GM12878 (cell line): Measurements from ENCODE around the gene OSBPL10. TPM values are rescaled to one million over a fixed set of nuclear protein-coding genes. Genes with fewer than 3 reads are reported as not detected.

Experiments used
- ATAC-seq: fragments of 200-7000 bp; cut with Tn5 transposase; 3 replicates; pipeline ENCODE4 v1.9.1; 2020; ENCODE audit warnings: mild to moderate bottlenecking, moderate library complexity
- BruUV-seq: library from RNA; stranded (reverse); fragments of 400-500 nt; replicated peaks from 2 replicates; lab custom pipeline; 2021; lab: Mats Ljungman, UMichigan
- CTCF ChIA-PET: fragments of 300-600 bp; sonication (Branson Sonifier 250); formaldehyde crosslinking; extraction: SDS; loops from one replicate; lab custom pipeline; 2021; ENCODE audit warnings: inconsistent platforms; lab: Yijun Ruan, JAX
- POLR2A ChIA-PET: fragments of 350-600 bp; formaldehyde crosslinking; extraction: SDS; loops from one replicate; lab custom pipeline; 2021; ENCODE audit warnings: inconsistent platforms; lab: Charles Lee
- RAD21 ChIA-PET: fragments of 300-600 bp; sonication (Branson Sonifier 250); formaldehyde crosslinking; loops from one replicate; lab custom pipeline; 2023; ENCODE audit warnings: antibody characterized with exemption; ENCODE audit not compliant: unreplicated experiment; lab: Charles Lee
- SMC1A ChIA-PET: fragments of 300-600 bp; sonication (Branson Sonifier 250); formaldehyde crosslinking; loops from one replicate; lab custom pipeline; 2023; ENCODE audit not compliant: unreplicated experiment, uncharacterized antibody; lab: Charles Lee
- DNase-seq: peaks from one replicate; pipeline ENCODE4 v3.0.0-alpha.2; 2011; ENCODE audit warnings: low read depth, low spot score
- FAIRE-seq: peaks from 3 replicates; lab custom pipeline; 2011; peaks lifted over from hg19 to GRCh38; lab: Jason Lieb, UNC
- H2AFZ ChIP-seq: 2 replicates; pipeline ENCODE4 v1.6.0; 2011; ENCODE audit warnings: low read depth, low read length, control low read depth; ENCODE audit not compliant: control insufficient read depth
- H3K27ac ChIP-seq: 2 replicates; pipeline ENCODE4 v1.5.1; 2011; ENCODE audit warnings: control low read depth; ENCODE audit not compliant: control insufficient read depth, insufficient read depth
- H3K27me3 ChIP-seq, 2 experiments: replicated peaks in 1 of 2; 2 replicates each; pipeline versions ENCODE4 v1.6.0 to v1.6.1; 2011; ENCODE audit warnings: low read length in 1 of 2; ENCODE audit not compliant: control insufficient read depth in 2 of 2, insufficient read depth in 2 of 2
- H3K36me3 ChIP-seq, 2 experiments: 2 replicates each; pipeline ENCODE4 v1.5.1; 2011; ENCODE audit warnings: low read length in 1 of 2; ENCODE audit not compliant: control insufficient read depth in 2 of 2, insufficient read depth in 2 of 2
- H3K4me1 ChIP-seq: 2 replicates; pipeline ENCODE4 v1.6.1; 2011; ENCODE audit warnings: mild to moderate bottlenecking, low read length, moderate library complexity, mixed read lengths; ENCODE audit not compliant: control insufficient read depth, insufficient read depth
- H3K4me2 ChIP-seq: 2 replicates; pipeline ENCODE4 v1.6.0; 2011; ENCODE audit warnings: control low read depth; ENCODE audit not compliant: control insufficient read depth, insufficient read depth
- H3K4me3 ChIP-seq: fragments of 200-600 bp; sonication (generic); 2 replicates; pipeline ENCODE4 v1.5.1; 2016
- H3K79me2 ChIP-seq: 2 replicates; pipeline ENCODE4 v1.6.0; 2011; ENCODE audit warnings: low read length; ENCODE audit not compliant: control insufficient read depth, insufficient read depth
- H3K9ac ChIP-seq: 2 replicates; pipeline ENCODE4 v1.8.0; 2011; ENCODE audit warnings: low read length, control low read depth, mixed read lengths; ENCODE audit not compliant: control insufficient read depth, insufficient read depth
- H3K9me3 ChIP-seq: replicated peaks from 3 replicates; pipeline ENCODE4 v1.5.1; 2011; ENCODE audit warnings: mild to moderate bottlenecking, low read length; ENCODE audit not compliant: control insufficient read depth, insufficient read depth
- H4K20me1 ChIP-seq: 2 replicates; pipeline ENCODE4 v1.6.0; 2011; ENCODE audit not compliant: control insufficient read depth, insufficient read depth
- ATF3 ChIP-seq: IDR thresholded peaks from 2 replicates; pipeline ENCODE4 v1.6.1; 2011; ENCODE audit warnings: low read depth, mild to moderate bottlenecking, low read length, moderate library complexity, borderline replicate concordance; ENCODE audit errors: extremely low read depth
- BCL11A ChIP-seq: IDR thresholded peaks from 2 replicates; pipeline ENCODE4 v1.6.1; 2011; ENCODE audit warnings: low read depth, low read length
- BMI1 ChIP-seq: fragments of 450-650 bp; IDR thresholded peaks from 2 replicates; pipeline ENCODE4 v1.6.1; 2016; ENCODE audit warnings: mild to moderate bottlenecking, moderate library complexity, borderline replicate concordance
- CREM ChIP-seq: IDR thresholded peaks from 2 replicates; pipeline ENCODE4 v1.6.1; 2014; ENCODE audit warnings: antibody characterized with exemption, low read depth
- EED ChIP-seq: sonication (generic); IDR thresholded peaks from 2 replicates; pipeline ENCODE4 v1.6.1; 2016; ENCODE audit warnings: antibody characterized with exemption, low read depth
- HDAC2 ChIP-seq: fragments of 200-600 bp; sonication (generic); IDR thresholded peaks from 2 replicates; pipeline ENCODE4 v1.6.1; 2017
- MEF2B ChIP-seq: fragments of 450-650 bp; IDR thresholded peaks from 2 replicates; pipeline ENCODE4 v1.6.1; 2018; ENCODE audit warnings: mild to moderate bottlenecking, moderate library complexity; ENCODE audit not compliant: partially characterized antibody, poor library complexity, severe bottlenecking
- MXI1 ChIP-seq: fragments of 150-350 bp; IDR thresholded peaks from 2 replicates; pipeline ENCODE4 v1.6.1; 2011; ENCODE audit warnings: low read depth, mild to moderate bottlenecking, inconsistent platforms, low read length, improper control_type of control experiment
- NKRF ChIP-seq: fragments of 450-650 bp; conservative IDR thresholded peaks from 2 replicates; pipeline ENCODE4 v1.6.1; 2017; ENCODE audit warnings: mild to moderate bottlenecking, moderate library complexity
- NR2F1 ChIP-seq: fragments of 450-650 bp; conservative IDR thresholded peaks from 2 replicates; pipeline ENCODE4 v1.6.1; 2017; ENCODE audit warnings: mild to moderate bottlenecking
- PML ChIP-seq: IDR thresholded peaks from 2 replicates; pipeline ENCODE4 v1.6.1; 2012; ENCODE audit warnings: low read length, inconsistent platforms
- SMAD5 ChIP-seq: IDR thresholded peaks from 2 replicates; pipeline ENCODE4 v1.6.1; 2016; ENCODE audit warnings: antibody characterized with exemption, low read depth
- SUZ12 ChIP-seq: fragments of 200-600 bp; sonication (generic); IDR thresholded peaks from one replicate; pipeline ENCODE4 v1.6.1; 2018; ENCODE audit warnings: antibody characterized with exemption, mild to moderate bottlenecking; ENCODE audit not compliant: unreplicated experiment
- YBX1 ChIP-seq: fragments of 450-650 bp; IDR thresholded peaks from 2 replicates; pipeline ENCODE4 v1.6.1; 2016; ENCODE audit warnings: antibody characterized with exemption
- YY1 ChIP-seq: IDR thresholded peaks from 2 replicates; pipeline ENCODE4 v1.6.1; 2011; ENCODE audit warnings: low read depth, mild to moderate bottlenecking, low read length
- ZBTB33 ChIP-seq: fragments of 450-650 bp; IDR thresholded peaks from 2 replicates; pipeline ENCODE4 v1.6.1; 2017; ENCODE audit warnings: mild to moderate bottlenecking
- ZNF207 ChIP-seq: fragments of 450-650 bp; IDR thresholded peaks from 2 replicates; pipeline ENCODE4 v1.6.1; 2014; ENCODE audit warnings: antibody characterized with exemption, mild to moderate bottlenecking, borderline replicate concordance
- ZNF217 ChIP-seq: fragments of 450-650 bp; IDR thresholded peaks from 2 replicates; pipeline ENCODE4 v1.6.1; 2017; ENCODE audit warnings: antibody characterized with exemption, mild to moderate bottlenecking
- ZSCAN29 ChIP-seq: fragments of 450-650 bp; IDR thresholded peaks from 2 replicates; pipeline ENCODE4 v1.6.1; 2017; ENCODE audit warnings: mild to moderate bottlenecking, moderate library complexity
- WGBS: methylation state at CpG from one replicate; pipeline ENCODE4 v1.1.6; 2016; ENCODE audit warnings: low lambda C conversion rate; ENCODE audit not compliant: insufficient replicate concordance, insufficient coverage; ENCODE audit errors: missing lambda C conversion rate; 5-methylcytosine and 5-hydroxymethylcytosine counted together
- in situ Hi-C: fragments of 300-500 bp; cut with MboI; formaldehyde crosslinking; loops from 9 replicates; pipeline ENCODE4 v1.14.3; 2018; ENCODE audit warnings: mixed read lengths
- intact Hi-C: fragments of 100-400 bp; cut with micrococcal nuclease; formaldehyde crosslinking; loops from one replicate; pipeline ENCODE4 v1.14.2; 2022; ENCODE audit not compliant: unreplicated experiment
- polyA plus RNA-seq, 11 experiments: library from polyadenylated mRNA; depleted of rRNA in 4 of 11; unstranded in 6 of 11; stranded (reverse) in 5 of 11; fragments of >200 nt; fragmentation: Nextera tagmentation in 4 of 11; fragmentation: Illumina TruSeq in 1 of 11; extraction: Ambion mirVana in 4 of 11; extraction: Trizol in 1 of 11; gene quantifications; 1 replicate in 1 of 11; 2 replicates in 10 of 11; pipeline versions ENCODE4 v1.2.1 to v1.2.3, GENCODE V29; 2011 to 2016; ENCODE audit warnings: inconsistent platforms in 2 of 11, missing spikeins in 2 of 11, low read depth in 1 of 11
- total RNA-seq, 4 experiments: library from RNA; depleted of rRNA in 3 of 4; stranded (reverse); fragments of >200 nt in 3 of 4; fragmentation: Illumina TruSeq in 1 of 4; extraction: Trizol in 1 of 4; gene quantifications; 2 replicates each; pipeline versions ENCODE4 v1.2.1 to v1.2.3, GENCODE V29; 2013 to 2021

Gene OSBPL10
- total and polyA plus RNA-seq, 10 of the 15 experiments (the other 5 are each of a cell fraction or from before 2014, with no cell fraction given) = 0.03 to 0.25 (median 0.09) TPM; not detected in 5

GRCh38 chr3:31833391-31834190 lies 147.5 kb downstream of the OSBPL10 start:
- BruUV-seq = no TSS peak
- no peak for ATAC-seq
- no peak for TF ChIP-seq ZNF207
- TF ChIP-seq ZNF217 = no peak
- no peak for TF ChIP-seq PML
- TF ChIP-seq SUZ12 = no peak
- no peak for TF ChIP-seq BMI1
- TF ChIP-seq BCL11A = no peak
- no peak for TF ChIP-seq NKRF
- no peak for TF ChIP-seq ZBTB33
- TF ChIP-seq ZSCAN29 = no peak
- TF ChIP-seq SMAD5 = no peak
- TF ChIP-seq MXI1 = no peak
- no peak for TF ChIP-seq NR2F1
- TF ChIP-seq HDAC2 = no peak
- no peak for TF ChIP-seq ATF3
- no peak for TF ChIP-seq EED
- TF ChIP-seq CREM = no peak
- no peak for TF ChIP-seq YBX1
- TF ChIP-seq YY1 = no peak
- TF ChIP-seq MEF2B = no peak
- ChIA-PET SMC1A (interaction anchor here (1.5 kb wide), 1 partner anchor 8 kb away, joined by 5 read pairs; no protein-coding TSS in a partner anchor), RAD21 (no interaction called here), POLR2A (no interaction called here), CTCF (no interaction called here)
- in situ Hi-C loops (no loop called here), intact Hi-C loops (no loop called here)
- Histone ChIP-seq H3K79me2 (no peaks in the 10 kb centered on the region), H3K36me3 (no peaks in the 10 kb centered on the region), H4K20me1 (no peaks in the 10 kb centered on the region), H3K4me1 (no peaks in the 10 kb centered on the region), H3K27ac (no peak overlapping the region), H3K27me3 (no peaks in the 10 kb centered on the region), H3K9me3 (no peaks in the 10 kb centered on the region), H3K4me2 (no peak overlapping the region), H3K9ac (no peak overlapping the region), H2AFZ (no peak overlapping the region), H3K4me3 (no peak overlapping the region)
- no peak for DNase-seq
- WGBS = 52% methylated on average over 6 of the region's 6 CpGs
- no peak for FAIRE-seq
